Thymus (tissue), 11 donors: Measurements from ENCODE around the gene GFOD2. TPM values are rescaled to one million over a fixed set of nuclear protein-coding genes. Genes with fewer than 3 reads are reported as not detected.

Experiments
- DNase-seq, 9 donors: peaks; one replicate each; pipeline ENCODE4 v3.0.0-alpha.2; 2013; ENCODE audit warnings: low spot score in 9 of 9, low read depth in 6 of 9, missing footprints in 1 of 9
- H3K27ac ChIP-seq, 2 donors: one replicate each; pipeline ENCODE4 v1.5.1; 2013; ENCODE audit warnings: control low read depth in 1 of 2, low read depth in 1 of 2, low read length in 1 of 2, mild to moderate bottlenecking in 1 of 2, moderate library complexity in 1 of 2
- H3K27me3 ChIP-seq, 2 donors: one replicate each; pipeline ENCODE4 v1.5.1; 2013; ENCODE audit warnings: low read length in 1 of 2; ENCODE audit not compliant: control insufficient read depth in 2 of 2, insufficient read depth in 1 of 2
- H3K36me3 ChIP-seq, 2 donors: one replicate each; pipeline ENCODE4 v1.5.1; 2013; ENCODE audit warnings: low read length in 1 of 2, mild to moderate bottlenecking in 1 of 2, moderate library complexity in 1 of 2; ENCODE audit not compliant: control insufficient read depth in 2 of 2, insufficient read depth in 2 of 2
- H3K4me1 ChIP-seq, 2 donors: one replicate each; pipeline ENCODE4 v1.5.1; 2013; ENCODE audit warnings: low read length in 2 of 2; ENCODE audit not compliant: control insufficient read depth in 2 of 2, insufficient read depth in 2 of 2
- H3K4me3 ChIP-seq, 2 donors: one replicate each; pipeline ENCODE4 v1.5.1; 2013; ENCODE audit warnings: low read length in 2 of 2, control low read depth in 1 of 2, mild to moderate bottlenecking in 1 of 2
- H3K9me3 ChIP-seq, 2 donors: one replicate each; pipeline ENCODE4 v1.5.1; 2013; ENCODE audit warnings: low read length in 1 of 2, mild to moderate bottlenecking in 1 of 2; ENCODE audit not compliant: control insufficient read depth in 2 of 2, insufficient read depth in 1 of 2
- WGBS: extraction: QIAGEN DNeasy Blood & Tissue Kit; methylation state at CpG from one replicate; pipeline ENCODE4 v1.1.7; 2013; 5-methylcytosine and 5-hydroxymethylcytosine counted together
- polyA plus RNA-seq: library from polyadenylated mRNA; stranded (reverse); fragments of 200-250 nt; gene quantifications from one replicate; pipeline ENCODE4 v1.2.3, GENCODE V29; 2013
- total RNA-seq: library from RNA; stranded (reverse); fragments of 120-200 nt; gene quantifications from one replicate; pipeline ENCODE4 v1.2.4, GENCODE V29; 2013
- donor health status: healthy.

GFOD2 gene
- total and polyA plus RNA-seq, 2 donors = 10.2 to 11.3 TPM

DNA sequence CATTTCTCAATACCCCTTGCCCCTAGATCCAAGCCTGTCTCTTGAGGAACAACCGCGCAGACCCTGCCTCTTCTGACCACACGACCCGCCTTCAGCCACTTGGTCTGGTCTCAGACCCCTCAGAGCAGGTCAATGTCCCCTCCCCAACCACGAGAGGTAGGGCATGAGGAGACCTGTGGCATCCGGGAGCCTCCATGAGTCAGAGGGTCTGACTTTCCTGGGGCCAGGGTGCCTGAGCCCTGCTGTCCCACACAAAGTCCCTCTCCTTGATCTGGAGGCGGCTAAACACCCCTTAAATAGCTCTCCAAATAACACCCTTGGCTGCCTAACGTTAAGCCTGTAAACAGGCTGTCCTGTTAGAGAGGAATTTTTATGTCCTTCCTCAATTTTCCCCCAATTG, 69.1 kb downstream of the GFOD2 start:
- Histone ChIP-seq H3K4me3 (no peak overlapping the region), H3K27ac (no peak overlapping the region), H3K9me3 (no peaks in the 10 kb centered on the region), H3K27me3 (peaks cover 0 to 36% of the 10 kb centered on the region in 2 donors), H3K4me1 (peaks cover 6 to 23% of the 10 kb centered on the region in 2 donors), H3K36me3 (peaks cover 70 to 85% of the 10 kb centered on the region in 2 donors)
- 95% methylated on average over 8 of the region's 8 CpGs for WGBS
- DNase-seq = no peak

DNA sequence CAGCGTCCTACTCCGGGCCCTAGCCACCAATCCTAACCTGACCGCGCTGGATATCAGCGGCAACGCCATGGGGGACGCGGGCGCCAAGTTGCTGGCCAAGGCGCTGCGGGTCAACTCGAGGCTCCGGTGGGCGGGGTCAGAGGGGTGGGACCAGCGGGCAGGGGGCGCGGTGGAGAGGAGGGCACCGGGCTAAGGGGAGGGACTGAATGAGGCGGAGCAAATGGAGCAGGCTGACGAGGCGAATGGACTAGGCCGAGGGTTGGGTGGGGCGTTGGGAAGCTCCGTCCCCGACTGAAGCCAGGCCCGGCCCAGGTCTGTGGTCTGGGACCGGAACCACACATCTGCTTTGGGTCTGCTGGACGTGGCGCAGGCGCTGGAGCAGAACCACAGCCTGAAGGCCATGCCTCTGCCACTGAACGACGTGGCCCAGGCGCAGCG, 69.6 kb downstream of the GFOD2 start:
- Histone ChIP-seq H3K4me3 (no peak overlapping the region), H3K36me3 (peaks cover 65 to 80% of the 10 kb centered on the region in 2 donors), H3K9me3 (no peaks in the 10 kb centered on the region), H3K27me3 (peaks cover 0 to 36% of the 10 kb centered on the region in 2 donors), H3K27ac (no peak overlapping the region), H3K4me1 (peaks cover 6 to 25% of the 10 kb centered on the region in 2 donors)
- WGBS = 95% methylated on average over 34 of the region's 34 CpGs
- no peak for DNase-seq

DNA sequence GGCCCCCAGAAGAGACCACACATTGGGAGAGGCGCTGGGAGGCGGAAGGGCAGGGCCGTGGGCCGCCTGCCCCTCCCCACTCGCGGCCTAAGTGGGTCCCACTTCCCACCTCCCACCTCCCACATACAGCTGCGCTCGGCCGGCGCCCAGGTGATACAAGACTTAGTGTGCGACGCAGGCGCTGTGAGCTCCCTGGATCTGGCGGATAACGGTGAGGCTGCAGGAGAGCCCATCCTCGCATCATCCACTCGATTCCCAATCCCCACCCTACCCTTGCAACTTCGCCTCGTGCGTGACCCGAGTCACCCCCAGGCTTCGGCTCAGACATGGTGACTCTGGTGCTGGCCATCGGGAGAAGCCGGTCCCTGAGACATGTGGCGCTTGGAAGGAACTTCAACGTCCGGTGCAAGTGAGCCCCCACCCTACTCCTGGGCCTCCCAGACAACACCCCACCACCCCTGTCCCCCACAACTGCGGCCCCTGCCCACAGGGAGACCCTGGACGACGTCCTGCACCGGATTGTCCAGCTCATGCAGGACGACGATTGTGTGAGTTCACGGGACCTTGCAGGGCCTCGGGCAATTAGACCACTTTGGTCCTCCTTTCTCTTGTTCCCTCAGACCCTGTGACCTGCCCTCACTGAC, 70.2 kb downstream of the GFOD2 start:
- H3K27ac ChIP-seq = no peak overlapping the region

DNA sequence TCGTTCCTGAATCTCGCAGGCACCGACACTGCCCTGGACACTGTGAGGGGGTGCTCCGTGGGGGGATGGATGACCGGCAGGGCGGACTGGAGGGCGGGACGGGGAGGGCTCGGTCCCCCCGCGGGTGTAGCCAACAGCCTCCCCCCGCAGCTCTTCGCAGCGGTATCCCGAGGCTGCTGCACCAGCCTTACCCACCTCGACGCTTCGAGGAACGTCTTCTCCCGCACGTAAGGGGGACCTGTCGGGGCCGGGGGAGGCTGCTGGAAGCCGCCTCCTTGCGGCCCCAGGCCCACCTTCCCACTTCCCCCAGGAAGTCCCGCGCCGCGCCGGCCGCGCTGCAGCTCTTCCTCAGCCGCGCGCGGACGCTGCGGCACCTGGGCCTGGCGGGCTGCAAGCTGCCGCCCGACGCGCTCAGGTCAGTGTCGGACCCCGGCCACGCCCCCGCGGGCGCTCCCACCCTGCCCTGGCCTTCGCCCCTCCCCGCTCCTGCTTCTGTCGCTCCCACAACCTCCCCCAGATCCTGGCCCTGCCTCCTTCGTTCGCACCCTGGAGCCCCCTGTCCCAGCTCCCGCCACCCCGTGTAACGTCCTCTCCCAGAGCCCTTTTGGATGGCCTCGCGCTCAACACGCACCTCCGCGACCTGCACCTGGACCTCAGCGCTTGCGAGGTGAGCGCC, 70.9 kb downstream of the GFOD2 start:
- Histone ChIP-seq H3K36me3 (peaks cover 60 to 67% of the 10 kb centered on the region in 2 donors), H3K4me3 (no peak overlapping the region), H3K27me3 (peaks cover 0 to 26% of the 10 kb centered on the region in 2 donors), H3K4me1 (peaks cover 6 to 33% of the 10 kb centered on the region in 2 donors), H3K9me3 (no peaks in the 10 kb centered on the region), H3K27ac (no peak overlapping the region)
- 92% methylated on average over 65 of the region's 65 CpGs for WGBS
- no peak for DNase-seq

More for the DNA sequence above, 70.2 kb downstream of the GFOD2 start:
- DNase-seq = no peak
- Histone ChIP-seq H3K4me3 (no peak overlapping the region), H3K27me3 (peaks cover 0 to 30% of the 10 kb centered on the region in 2 donors), H3K9me3 (no peaks in the 10 kb centered on the region), H3K4me1 (peaks cover 6 to 32% of the 10 kb centered on the region in 2 donors), H3K36me3 (peaks cover 60 to 73% of the 10 kb centered on the region in 2 donors)
- WGBS = 94% methylated on average over 35 of the region's 35 CpGs

DNA sequence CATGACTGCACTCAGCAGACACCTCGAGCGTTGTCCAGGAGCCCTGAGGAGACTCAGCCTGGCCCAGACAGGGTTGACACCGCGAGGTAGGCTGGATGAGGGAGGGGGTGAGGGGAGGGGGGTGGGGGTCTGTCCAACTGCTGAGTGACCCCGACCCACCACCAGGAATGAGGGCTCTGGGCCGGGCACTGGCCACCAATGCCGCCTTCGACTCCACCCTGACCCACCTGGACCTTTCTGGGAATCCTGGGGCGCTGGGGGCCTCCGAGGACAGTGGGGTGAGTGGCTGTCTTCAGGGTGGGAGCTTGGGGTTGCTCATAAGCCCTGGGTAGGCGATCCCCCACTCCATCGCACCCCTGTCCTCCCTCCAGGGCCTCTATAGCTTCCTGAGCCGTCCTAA, 71.4 kb downstream of the GFOD2 start:
- no peak overlapping the region for H3K27ac ChIP-seq
- DNase-seq = no peak
- peaks cover 0 to 24% of the 10 kb centered on the region in 2 donors for H3K27me3 ChIP-seq

DNA sequence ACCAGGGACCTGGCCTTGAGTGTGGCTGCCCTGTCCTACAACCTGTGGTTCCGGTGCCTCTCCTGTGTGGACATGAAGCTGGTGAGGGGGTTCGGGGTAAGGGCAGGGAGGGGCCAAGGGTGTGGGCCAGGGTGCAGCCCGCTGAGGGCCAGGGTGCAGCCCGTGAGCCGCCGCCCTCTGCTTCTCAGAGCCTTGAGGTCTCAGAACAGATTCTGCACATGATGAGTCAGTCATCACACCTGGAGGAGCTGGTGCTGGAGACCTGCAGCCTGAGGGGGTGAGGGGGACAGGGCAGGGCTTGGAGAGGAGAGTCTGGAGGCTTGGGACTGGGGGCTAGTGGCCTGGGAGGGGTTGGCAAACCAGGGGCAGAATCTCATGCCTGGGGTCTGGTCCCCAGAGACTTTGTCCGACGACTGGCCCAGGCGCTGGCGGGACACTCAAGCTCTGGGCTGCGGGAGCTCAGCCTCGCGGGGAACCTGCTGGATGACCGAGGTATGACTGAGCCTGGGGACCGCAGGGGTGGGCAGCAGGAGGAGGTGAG, 71.9 kb downstream of the GFOD2 start:
- peaks cover 0 to 24% of the 10 kb centered on the region in 2 donors for H3K27me3 ChIP-seq

More for the DNA sequence above, 71.4 kb downstream of the GFOD2 start:
- Histone ChIP-seq H3K36me3 (peaks cover 60 to 62% of the 10 kb centered on the region in 2 donors), H3K9me3 (no peaks in the 10 kb centered on the region), H3K4me1 (peaks cover 6 to 31% of the 10 kb centered on the region in 2 donors), H3K4me3 (no peak overlapping the region)
- WGBS = 96% methylated on average over 13 of the region's 13 CpGs

DNA sequence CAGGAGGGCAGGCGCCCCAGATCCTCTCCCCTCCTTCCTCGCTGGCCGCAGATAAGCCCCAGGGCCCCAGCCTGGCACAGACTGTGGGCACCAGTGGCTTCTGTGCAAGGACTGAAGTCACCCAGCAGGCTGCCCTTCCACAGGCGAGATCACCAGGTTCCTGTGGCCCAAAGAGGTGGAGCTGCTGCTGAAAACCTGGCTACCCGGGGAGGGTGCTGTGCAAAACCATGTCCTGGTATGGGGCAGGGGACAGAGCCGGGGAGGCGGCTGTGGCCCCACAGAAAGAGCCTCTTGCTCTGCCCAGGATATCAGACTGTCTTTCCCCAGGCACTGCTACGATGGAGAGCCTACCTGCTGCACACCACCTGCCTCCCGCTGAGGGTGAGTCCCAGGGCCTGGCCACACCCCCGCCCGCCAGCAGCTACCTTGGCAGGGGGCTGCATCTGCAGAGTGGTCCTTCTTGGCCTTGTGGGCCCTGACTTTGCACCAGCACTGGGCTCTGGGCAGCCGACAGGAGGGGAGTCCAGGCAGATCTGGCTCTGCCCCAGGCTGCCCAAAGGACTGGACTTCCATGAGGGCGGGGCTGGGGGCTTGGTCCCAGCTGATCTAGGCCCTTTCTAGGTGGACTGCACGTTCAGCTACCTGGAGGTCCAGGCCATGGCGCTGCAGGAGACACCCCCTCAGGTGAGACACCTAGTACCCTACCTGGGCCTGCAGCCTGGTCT, 73.6 kb downstream of the GFOD2 start:
- DNase-seq = no peak

More for the DNA sequence above, 71.9 kb downstream of the GFOD2 start:
- H3K4me1 ChIP-seq = peaks cover 6 to 29% of the 10 kb centered on the region in 2 donors
- 96% methylated on average over 15 of the region's 15 CpGs for WGBS
- no peaks in the 10 kb centered on the region for H3K9me3 ChIP-seq
- no peak overlapping the region for H3K27ac ChIP-seq
- no peak overlapping the region for H3K4me3 ChIP-seq
- peaks cover 57% of the 10 kb centered on the region in 2 donors for H3K36me3 ChIP-seq
- no peak for DNase-seq

DNA sequence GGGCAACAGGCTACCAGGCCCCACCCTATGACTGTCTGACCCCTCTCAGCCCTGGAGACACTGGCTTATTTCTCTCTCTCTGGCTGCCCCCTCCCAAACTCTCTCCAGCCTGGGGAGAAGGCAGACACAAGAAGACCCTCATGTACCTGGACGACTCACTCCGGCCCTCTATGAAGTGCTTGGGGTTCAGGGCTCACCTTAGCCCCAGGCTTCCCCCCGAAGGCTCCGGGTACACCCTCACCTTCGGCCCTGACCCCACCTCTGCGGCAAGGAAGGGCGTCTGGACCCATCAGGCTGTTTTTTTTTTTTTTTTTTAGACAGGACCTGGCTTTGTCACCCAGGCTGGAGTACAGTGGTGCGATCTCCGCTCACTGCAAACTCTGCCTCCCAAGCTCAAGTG, 75.1 kb downstream of the GFOD2 start:
- WGBS = over 99% methylated on average over 9 of the region's 9 CpGs
- Histone ChIP-seq H3K27me3 (peaks cover 0 to 14% of the 10 kb centered on the region in 2 donors), H3K4me3 (peak overlapping the region in 1 of 2 donors; percentile 83), H3K27ac (peak overlapping the region; percentile 18 to 47), H3K36me3 (peaks cover 38 to 42% of the 10 kb centered on the region in 2 donors), H3K4me1 (peaks cover 6 to 29% of the 10 kb centered on the region in 2 donors), H3K9me3 (no peaks in the 10 kb centered on the region)
- DNase-seq = no peak

More for the DNA sequence above, 73.6 kb downstream of the GFOD2 start:
- H3K9me3 ChIP-seq = no peaks in the 10 kb centered on the region
- WGBS = 57% methylated on average over 15 of the region's 15 CpGs
- peak overlapping the region; percentile 82 to 83 for H3K4me3 ChIP-seq
- H3K27ac ChIP-seq = peak overlapping the region; percentile 68 to 89
- H3K36me3 ChIP-seq = peaks cover 43 to 46% of the 10 kb centered on the region in 2 donors
- peaks cover 0 to 24% of the 10 kb centered on the region in 2 donors for H3K27me3 ChIP-seq
- peaks cover 6 to 29% of the 10 kb centered on the region in 2 donors for H3K4me1 ChIP-seq
